Stimulated activated CD8-positive, alpha-beta memory T cell treated with anti-CD3 and anti-CD28 coated beads, Interleukin-15, amount 100 ng/mL, for 4 hours (primary cell): Measurements from ENCODE around the gene ARMC3.
"Not testable (repeated sequence)": the region's sequence is repeated elsewhere in the genome, so short reads cannot be mapped to it uniquely, and the experiment has no call there.

Experiments
- DNase-seq, 2 donors: peaks; one replicate each; pipeline ENCODE4 v3.0.0-alpha.2; 2020; ENCODE audit warnings: low read depth in 2 of 2

Gene ARMC3

DNA sequence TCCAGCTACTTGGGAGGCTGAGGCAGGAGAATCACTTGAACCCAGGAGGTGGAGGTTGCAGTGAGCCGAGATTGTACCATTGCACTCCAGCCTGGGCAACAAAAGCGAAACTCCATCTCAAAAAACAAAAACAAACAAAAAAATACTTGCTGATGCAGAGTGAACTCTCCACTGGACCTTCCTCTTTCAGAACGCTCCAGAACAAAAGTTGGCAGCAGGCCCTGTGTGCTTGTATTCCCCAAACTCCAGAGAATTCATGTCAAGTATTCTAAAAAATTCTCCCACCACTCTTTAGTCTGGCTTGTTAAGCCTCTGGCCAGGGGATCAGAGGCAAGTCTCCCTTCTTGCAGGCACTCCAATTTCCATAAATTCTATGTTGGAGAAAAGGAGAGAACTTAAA, 144.7 kb downstream of the ARMC3 start:
- DNase-seq = not testable (repeated sequence)

DNA sequence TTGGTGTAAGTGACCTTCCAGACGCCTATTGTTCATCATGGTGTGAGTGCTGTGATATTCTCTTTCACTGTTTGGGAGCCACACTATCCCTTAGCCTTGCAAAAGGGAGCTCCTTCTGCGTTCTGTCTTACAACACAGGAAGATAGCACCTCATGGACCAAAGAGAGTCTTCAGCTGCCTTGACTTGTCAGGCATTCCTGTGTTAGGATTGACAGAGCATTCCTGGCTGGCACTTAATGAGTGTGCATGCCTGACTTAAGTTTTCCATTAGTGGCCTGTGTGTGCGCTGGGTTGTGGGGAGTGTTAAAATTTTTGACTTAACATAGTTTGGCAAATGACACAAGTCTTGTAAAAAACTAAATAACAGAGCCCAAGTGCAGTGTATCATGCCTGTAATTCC, 145.7 kb downstream of the ARMC3 start:
- DNase-seq = no peak

DNA sequence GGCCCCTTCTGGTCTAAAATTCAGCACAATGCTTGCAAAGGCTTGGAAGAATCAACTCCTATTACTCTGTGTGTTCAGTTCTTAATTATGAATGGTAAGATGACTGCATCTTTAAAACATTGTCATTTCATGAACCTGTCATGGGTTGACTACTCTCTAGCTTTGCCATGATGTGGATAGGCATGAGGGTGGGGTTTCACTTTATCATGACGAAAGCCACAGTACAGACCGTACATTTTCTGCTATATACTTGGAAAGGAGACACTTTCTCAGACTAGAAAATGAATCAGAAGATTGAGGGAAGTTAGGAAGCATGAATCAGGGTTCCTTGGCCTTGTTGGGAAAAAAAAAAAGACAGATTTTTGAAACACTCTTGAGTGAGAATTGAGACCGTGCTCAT, 147.8 kb downstream of the ARMC3 start:
- no peak for DNase-seq

DNA sequence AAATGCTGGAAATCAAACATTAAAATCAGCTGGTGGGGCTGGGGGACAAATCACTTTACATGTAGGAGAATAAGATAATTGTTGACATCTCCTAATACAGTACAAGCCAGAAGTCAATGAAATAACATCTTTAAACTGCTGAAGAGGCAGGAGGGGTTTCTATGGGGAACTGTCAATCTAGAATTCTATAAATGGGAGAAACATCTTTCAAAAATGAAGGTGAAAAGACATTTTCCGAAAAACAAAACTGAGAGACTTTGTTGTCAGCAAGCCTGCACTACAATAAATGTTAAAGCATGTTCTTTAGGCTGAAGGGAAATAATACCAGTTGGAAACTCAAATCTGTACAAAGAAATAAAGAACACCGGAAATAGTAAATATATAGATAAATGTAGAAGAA, 150.3 kb downstream of the ARMC3 start:
- no peak for DNase-seq

DNA sequence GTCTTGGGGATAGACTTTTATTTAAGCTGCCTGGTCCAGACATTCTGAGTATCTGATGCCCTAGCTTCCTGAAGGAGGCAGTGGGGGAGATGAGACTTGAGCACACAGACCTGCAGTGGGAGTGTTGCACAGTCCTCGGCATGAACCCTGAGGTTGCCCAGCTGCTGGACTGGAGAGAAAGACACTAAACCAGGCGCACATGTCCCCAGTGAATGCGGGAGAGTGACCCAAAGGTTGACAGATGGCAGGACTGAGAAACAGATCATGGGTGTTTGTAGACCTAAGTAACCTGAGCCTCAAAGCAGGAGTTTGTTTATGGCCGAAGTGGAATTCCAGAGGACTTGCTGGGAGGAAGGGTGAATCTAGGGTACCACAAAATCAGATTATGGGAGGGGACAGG, 151.8 kb downstream of the ARMC3 start:
- DNase-seq = no peak

DNA sequence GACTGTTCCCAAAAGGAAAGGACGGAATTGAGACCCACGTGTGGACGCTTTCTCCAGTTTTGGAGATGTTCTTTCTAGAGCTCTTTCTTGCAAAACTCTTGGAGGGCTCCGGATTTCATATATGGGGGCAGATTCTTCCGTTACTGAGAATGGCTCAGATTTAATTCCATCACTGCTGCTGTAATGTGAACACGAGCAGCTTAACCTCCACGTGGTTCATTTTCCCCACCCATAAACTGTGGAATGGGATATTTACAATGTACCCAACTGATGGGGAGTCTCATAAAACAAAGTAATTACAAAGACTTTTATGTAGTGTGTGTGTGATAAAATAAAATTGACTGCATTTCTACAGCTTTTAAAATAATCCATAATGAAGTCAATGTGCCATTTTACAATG, 152.4 kb downstream of the ARMC3 start:
- DNase-seq = no peak

DNA sequence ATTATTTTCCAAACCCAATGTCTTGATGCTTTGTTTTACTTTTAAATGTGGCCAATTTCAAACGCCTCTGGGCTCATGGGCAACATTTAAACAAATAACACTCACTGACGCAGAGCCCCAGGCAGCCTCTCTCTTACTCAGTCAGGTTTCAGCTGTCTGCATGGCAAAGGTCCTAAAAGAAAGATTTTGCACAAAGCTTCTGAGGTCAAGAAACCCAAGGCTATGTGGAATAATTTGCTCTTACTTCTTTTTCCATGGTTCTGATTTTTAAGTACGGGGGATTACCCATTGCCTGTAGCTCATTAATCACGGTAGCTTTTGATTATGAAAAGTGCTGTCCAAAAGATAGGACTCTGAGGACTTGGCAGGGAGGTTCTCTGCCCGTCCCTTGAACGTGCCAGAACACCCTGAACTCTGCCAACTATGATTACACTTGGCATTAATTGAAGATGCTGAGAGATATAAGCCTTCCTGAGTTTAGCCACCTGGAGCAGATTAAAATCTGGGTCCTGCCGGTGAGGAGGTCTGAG, 153.4 kb downstream of the ARMC3 start:
- no peak for DNase-seq

DNA sequence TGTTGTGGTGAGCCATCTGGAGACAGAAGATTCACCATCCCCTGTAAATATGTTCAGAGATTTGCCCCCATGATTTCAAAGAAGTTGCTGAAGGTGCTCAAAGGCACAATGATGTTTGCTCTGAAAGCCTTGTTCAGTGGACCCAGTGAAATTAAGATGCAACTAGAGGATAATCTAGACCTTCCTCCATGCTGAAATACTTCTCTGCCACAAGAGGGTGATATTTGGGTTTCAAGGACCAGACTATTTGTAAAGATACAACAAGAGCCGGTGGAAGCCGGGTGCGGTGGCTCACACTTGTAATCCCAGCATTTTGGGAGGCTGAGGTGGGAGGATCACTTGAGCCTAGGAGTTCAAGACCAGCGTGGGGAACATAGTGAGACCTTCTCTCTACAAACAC, 154.0 kb downstream of the ARMC3 start:
- no peak for DNase-seq
